HepG2 (cell line): ENCODE data around the gene PC. TPM values are rescaled to one million over a fixed set of nuclear protein-coding genes. Genes with fewer than 3 reads are reported as not detected.

Experiments
- DMAP1 ChIP-seq: IDR thresholded peaks from 2 replicates; pipeline ENCODE4 v1.6.1; 2016
- ETV5 ChIP-seq: IDR thresholded peaks from 2 replicates; pipeline ENCODE4 v1.6.1; 2018; ENCODE audit warnings: missing biosample characterization, missing genetic modification reagents, inconsistent platforms, borderline replicate concordance
- GLI4 ChIP-seq: sonication (generic); formaldehyde crosslinking; IDR thresholded peaks from 2 replicates; pipeline ENCODE4 v1.5.1; 2020; ENCODE audit warnings: missing genetic modification reagents, mild to moderate bottlenecking, moderate library complexity, borderline replicate concordance
- PHF21A ChIP-seq: sonication (generic); formaldehyde crosslinking; IDR thresholded peaks from 2 replicates; pipeline ENCODE4 v1.5.0; 2020; ENCODE audit warnings: mild to moderate bottlenecking, missing genetic modification reagents
- PRMT3 ChIP-seq: sonication (generic); formaldehyde crosslinking; IDR thresholded peaks from 2 replicates; pipeline ENCODE4 v1.8.1; 2022; ENCODE audit warnings: low read depth, mild to moderate bottlenecking, moderate library complexity, missing genetic modification reagents, borderline replicate concordance
- RBFOX2 ChIP-seq: fragments of 200-400 bp; formaldehyde crosslinking; IDR thresholded peaks from 2 replicates; pipeline ENCODE4 v1.6.1; 2017; ENCODE audit warnings: low read depth, mild to moderate bottlenecking, low read length
- RFX1 ChIP-seq: fragments of 450-650 bp; IDR thresholded peaks from 2 replicates; pipeline ENCODE4 v1.6.1; 2017
- SAFB2 ChIP-seq: sonication (generic); formaldehyde crosslinking; IDR thresholded peaks from 2 replicates; pipeline ENCODE4 v1.5.1; 2020; ENCODE audit warnings: missing genetic modification reagents, low read depth, mild to moderate bottlenecking, borderline replicate concordance
- SNRNP70 ChIP-seq: fragments of 200-400 bp; formaldehyde crosslinking; IDR thresholded peaks from 2 replicates; pipeline ENCODE4 v1.6.1; 2017; ENCODE audit warnings: mild to moderate bottlenecking, low read depth, low read length, moderate library complexity
- SUZ12 ChIP-seq: fragments of 150-350 bp; IDR thresholded peaks from 2 replicates; pipeline ENCODE4 v1.6.1; 2014; ENCODE audit warnings: low read depth, low read length
- SYNCRIP ChIP-seq: fragments of 200-400 bp; formaldehyde crosslinking; IDR thresholded peaks from 2 replicates; pipeline ENCODE4 v1.6.1; 2018; ENCODE audit warnings: mild to moderate bottlenecking, low read depth, low read length; ENCODE audit not compliant: insufficient read depth
- ZFY ChIP-seq: sonication (generic); formaldehyde crosslinking; IDR thresholded peaks from 2 replicates; pipeline ENCODE4 v1.4.0; 2020; ENCODE audit warnings: missing genetic modification reagents
- ZNF44 ChIP-seq: sonication (generic); formaldehyde crosslinking; IDR thresholded peaks from 2 replicates; pipeline ENCODE4 v1.5.1; 2020; ENCODE audit warnings: mild to moderate bottlenecking, missing genetic modification reagents
- ZNF547 ChIP-seq: sonication (generic); formaldehyde crosslinking; IDR thresholded peaks from 2 replicates; pipeline ENCODE4 v1.5.1; 2020; ENCODE audit warnings: mild to moderate bottlenecking, missing genetic modification reagents
- ZNF878 ChIP-seq: sonication (generic); formaldehyde crosslinking; IDR thresholded peaks from 2 replicates; pipeline ENCODE4 v1.8.1; 2023; ENCODE audit warnings: mild to moderate bottlenecking, missing genetic modification reagents, moderate library complexity
- ZNF879 ChIP-seq: sonication (generic); formaldehyde crosslinking; IDR thresholded peaks from 2 replicates; pipeline ENCODE4 v1.8.1; 2023; ENCODE audit warnings: missing genetic modification reagents
- polyA plus RNA-seq, 8 experiments: library from polyadenylated mRNA; depleted of rRNA in 3 of 8; stranded (reverse) in 7 of 8; unstranded in 1 of 8; fragments of >200 nt; fragmentation: Illumina TruSeq in 4 of 8; extraction: Trizol in 4 of 8; gene quantifications; 2 replicates each; pipeline versions ENCODE4 v1.2.1 to v1.2.3, GENCODE V29; 2011 to 2016; ENCODE audit warnings: low read depth in 4 of 8, missing spikeins in 1 of 8, mixed read lengths in 1 of 8; ENCODE audit not compliant: insufficient read depth in 1 of 8
- total RNA-seq, 5 experiments: library from RNA; depleted of rRNA; stranded (reverse); fragments of >200 nt; fragmentation: Illumina TruSeq; extraction: Trizol; gene quantifications; 2 replicates each; pipeline ENCODE4 v1.2.3, GENCODE V29; 2016; ENCODE audit warnings: low read depth in 1 of 5
- TF ChIP-seq, protein P1 (sequence below): sonication (generic); formaldehyde crosslinking; IDR thresholded peaks from 2 replicates; pipeline ENCODE4 v1.5.0; 2020; ENCODE audit warnings: mild to moderate bottlenecking, missing genetic modification reagents, moderate library complexity
- TF ChIP-seq, protein P2 (sequence below): sonication (generic); formaldehyde crosslinking; IDR thresholded peaks from 2 replicates; pipeline ENCODE4 v1.8.0; 2022; ENCODE audit warnings: missing genetic modification reagents, mild to moderate bottlenecking, moderate library complexity, borderline replicate concordance
- TF ChIP-seq, protein P3 (sequence below): sonication (generic); formaldehyde crosslinking; conservative IDR thresholded peaks from 2 replicates; pipeline ENCODE4 v1.4.0; 2020; ENCODE audit warnings: mild to moderate bottlenecking, missing genetic modification reagents, moderate library complexity
- TF ChIP-seq, protein P4 (sequence below): sonication (generic); formaldehyde crosslinking; IDR thresholded peaks from 2 replicates; pipeline ENCODE4 v1.4.0; 2020; ENCODE audit warnings: missing genetic modification reagents, mild to moderate bottlenecking, borderline replicate concordance

The PC gene
- total and polyA plus RNA-seq, 2 of the 13 experiments (the other 11 are each of a cell fraction or from before 2014, with no cell fraction given) = 29.0 to 39.0 TPM

DNA sequence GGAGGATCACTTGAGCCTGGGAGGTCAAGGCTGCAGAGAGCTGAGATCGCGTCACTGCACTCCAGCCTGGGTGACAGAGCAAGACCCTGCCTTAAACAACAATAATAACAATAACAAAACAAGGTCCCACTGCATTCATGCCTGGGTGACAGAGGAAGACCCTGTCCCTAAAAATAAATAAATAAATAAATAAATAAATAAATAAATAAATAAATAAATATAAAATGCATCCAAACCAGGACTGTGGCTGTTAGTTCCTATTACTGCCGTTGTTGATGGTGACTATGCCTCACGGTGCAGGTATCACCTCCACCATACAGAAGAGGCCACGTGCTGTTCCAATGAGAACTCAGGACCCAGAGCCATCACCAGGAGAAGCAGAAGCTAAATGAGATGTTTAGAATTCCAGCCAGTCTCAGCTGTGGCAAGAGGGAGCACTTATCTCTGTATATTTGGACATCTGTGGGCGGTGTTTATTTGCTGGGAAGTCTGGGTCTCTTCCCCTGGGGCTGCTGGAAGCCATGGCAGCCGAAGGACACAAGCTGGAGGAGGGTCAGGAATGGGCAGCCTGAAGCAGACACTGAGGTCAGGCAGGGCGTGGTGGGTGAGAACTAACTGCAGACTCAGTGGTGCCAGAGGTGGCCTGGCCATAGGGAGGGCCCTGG, 38.6 kb upstream of the PC start (continued):
- TF ChIP-seq RBFOX2 (no peak), ZNF879 (CRISPR knock-in tag) (no peak), SNRNP70 (no peak), DMAP1 (CRISPR knock-in tag) (0 out of 2 replicates have a peak, but pooled peaks have one; percentile 31), RFX1 (peak; percentile 52; the same call in 1 of the 2 replicates), GLI4 (CRISPR knock-in tag) (no peak), PRMT3 (CRISPR knock-in tag) (no peak), ETV5 (CRISPR knock-in tag) (peak; percentile 95), PHF21A (CRISPR knock-in tag) (peak; percentile 51), ZNF44 (CRISPR knock-in tag) (no peak), ZNF878 (CRISPR knock-in tag) (no peak), ZFY (CRISPR knock-in tag) (no peak), ZNF547 (CRISPR knock-in tag) (no peak), SUZ12 (no peak), SYNCRIP (no peak), SAFB2 (no peak)
- TF ChIP-seq, protein P1, sequence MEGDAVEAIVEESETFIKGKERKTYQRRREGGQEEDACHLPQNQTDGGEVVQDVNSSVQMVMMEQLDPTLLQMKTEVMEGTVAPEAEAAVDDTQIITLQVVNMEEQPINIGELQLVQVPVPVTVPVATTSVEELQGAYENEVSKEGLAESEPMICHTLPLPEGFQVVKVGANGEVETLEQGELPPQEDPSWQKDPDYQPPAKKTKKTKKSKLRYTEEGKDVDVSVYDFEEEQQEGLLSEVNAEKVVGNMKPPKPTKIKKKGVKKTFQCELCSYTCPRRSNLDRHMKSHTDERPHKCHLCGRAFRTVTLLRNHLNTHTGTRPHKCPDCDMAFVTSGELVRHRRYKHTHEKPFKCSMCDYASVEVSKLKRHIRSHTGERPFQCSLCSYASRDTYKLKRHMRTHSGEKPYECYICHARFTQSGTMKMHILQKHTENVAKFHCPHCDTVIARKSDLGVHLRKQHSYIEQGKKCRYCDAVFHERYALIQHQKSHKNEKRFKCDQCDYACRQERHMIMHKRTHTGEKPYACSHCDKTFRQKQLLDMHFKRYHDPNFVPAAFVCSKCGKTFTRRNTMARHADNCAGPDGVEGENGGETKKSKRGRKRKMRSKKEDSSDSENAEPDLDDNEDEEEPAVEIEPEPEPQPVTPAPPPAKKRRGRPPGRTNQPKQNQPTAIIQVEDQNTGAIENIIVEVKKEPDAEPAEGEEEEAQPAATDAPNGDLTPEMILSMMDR (CRISPR knock-in tag) = 0 out of 2 replicates have a peak, but pooled peaks have one; percentile 6
- TF ChIP-seq, protein P2, sequence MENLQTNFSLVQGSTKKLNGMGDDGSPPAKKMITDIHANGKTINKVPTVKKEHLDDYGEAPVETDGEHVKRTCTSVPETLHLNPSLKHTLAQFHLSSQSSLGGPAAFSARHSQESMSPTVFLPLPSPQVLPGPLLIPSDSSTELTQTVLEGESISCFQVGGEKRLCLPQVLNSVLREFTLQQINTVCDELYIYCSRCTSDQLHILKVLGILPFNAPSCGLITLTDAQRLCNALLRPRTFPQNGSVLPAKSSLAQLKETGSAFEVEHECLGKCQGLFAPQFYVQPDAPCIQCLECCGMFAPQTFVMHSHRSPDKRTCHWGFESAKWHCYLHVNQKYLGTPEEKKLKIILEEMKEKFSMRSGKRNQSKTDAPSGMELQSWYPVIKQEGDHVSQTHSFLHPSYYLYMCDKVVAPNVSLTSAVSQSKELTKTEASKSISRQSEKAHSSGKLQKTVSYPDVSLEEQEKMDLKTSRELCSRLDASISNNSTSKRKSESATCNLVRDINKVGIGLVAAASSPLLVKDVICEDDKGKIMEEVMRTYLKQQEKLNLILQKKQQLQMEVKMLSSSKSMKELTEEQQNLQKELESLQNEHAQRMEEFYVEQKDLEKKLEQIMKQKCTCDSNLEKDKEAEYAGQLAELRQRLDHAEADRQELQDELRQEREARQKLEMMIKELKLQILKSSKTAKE (CRISPR knock-in tag) = peak; percentile 95
- TF ChIP-seq, protein P3, sequence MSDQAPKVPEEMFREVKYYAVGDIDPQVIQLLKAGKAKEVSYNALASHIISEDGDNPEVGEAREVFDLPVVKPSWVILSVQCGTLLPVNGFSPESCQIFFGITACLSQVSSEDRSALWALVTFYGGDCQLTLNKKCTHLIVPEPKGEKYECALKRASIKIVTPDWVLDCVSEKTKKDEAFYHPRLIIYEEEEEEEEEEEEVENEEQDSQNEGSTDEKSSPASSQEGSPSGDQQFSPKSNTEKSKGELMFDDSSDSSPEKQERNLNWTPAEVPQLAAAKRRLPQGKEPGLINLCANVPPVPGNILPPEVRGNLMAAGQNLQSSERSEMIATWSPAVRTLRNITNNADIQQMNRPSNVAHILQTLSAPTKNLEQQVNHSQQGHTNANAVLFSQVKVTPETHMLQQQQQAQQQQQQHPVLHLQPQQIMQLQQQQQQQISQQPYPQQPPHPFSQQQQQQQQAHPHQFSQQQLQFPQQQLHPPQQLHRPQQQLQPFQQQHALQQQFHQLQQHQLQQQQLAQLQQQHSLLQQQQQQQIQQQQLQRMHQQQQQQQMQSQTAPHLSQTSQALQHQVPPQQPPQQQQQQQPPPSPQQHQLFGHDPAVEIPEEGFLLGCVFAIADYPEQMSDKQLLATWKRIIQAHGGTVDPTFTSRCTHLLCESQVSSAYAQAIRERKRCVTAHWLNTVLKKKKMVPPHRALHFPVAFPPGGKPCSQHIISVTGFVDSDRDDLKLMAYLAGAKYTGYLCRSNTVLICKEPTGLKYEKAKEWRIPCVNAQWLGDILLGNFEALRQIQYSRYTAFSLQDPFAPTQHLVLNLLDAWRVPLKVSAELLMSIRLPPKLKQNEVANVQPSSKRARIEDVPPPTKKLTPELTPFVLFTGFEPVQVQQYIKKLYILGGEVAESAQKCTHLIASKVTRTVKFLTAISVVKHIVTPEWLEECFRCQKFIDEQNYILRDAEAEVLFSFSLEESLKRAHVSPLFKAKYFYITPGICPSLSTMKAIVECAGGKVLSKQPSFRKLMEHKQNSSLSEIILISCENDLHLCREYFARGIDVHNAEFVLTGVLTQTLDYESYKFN (CRISPR knock-in tag) = peak; percentile 47; the same call in 1 of the 2 replicates
- TF ChIP-seq, protein P4, sequence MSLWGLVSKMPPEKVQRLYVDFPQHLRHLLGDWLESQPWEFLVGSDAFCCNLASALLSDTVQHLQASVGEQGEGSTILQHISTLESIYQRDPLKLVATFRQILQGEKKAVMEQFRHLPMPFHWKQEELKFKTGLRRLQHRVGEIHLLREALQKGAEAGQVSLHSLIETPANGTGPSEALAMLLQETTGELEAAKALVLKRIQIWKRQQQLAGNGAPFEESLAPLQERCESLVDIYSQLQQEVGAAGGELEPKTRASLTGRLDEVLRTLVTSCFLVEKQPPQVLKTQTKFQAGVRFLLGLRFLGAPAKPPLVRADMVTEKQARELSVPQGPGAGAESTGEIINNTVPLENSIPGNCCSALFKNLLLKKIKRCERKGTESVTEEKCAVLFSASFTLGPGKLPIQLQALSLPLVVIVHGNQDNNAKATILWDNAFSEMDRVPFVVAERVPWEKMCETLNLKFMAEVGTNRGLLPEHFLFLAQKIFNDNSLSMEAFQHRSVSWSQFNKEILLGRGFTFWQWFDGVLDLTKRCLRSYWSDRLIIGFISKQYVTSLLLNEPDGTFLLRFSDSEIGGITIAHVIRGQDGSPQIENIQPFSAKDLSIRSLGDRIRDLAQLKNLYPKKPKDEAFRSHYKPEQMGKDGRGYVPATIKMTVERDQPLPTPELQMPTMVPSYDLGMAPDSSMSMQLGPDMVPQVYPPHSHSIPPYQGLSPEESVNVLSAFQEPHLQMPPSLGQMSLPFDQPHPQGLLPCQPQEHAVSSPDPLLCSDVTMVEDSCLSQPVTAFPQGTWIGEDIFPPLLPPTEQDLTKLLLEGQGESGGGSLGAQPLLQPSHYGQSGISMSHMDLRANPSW = no peak
